Activated naive CD4-positive, alpha-beta T cell (primary cell): ENCODE data around the gene BMP5.

ENCODE experiments used
- DNase-seq, 4 experiments: peaks; one replicate each; lab custom pipeline; 2025; lab: John Stamatoyannopoulos, UW

Gene BMP5

DNA sequence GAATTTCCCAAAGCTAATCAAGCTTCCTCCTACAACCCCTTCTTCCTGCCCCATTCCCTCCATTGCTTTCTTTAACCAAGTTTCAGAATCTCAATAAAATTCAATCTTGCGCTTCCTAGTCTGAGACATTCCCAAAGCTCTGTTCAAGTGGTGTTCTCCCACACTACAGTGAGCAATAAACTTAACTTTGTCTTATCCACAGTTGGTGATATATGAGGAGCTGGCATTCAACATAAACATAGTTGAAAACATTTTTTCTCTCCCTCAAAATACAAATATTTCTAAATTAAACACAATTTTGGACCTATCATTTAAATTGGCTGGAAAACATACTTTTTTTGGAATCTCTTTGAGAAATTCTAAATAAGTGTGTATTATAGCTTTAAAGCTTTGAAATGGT lies 166.7 kb downstream of the BMP5 start:
- no peak for DNase-seq

DNA sequence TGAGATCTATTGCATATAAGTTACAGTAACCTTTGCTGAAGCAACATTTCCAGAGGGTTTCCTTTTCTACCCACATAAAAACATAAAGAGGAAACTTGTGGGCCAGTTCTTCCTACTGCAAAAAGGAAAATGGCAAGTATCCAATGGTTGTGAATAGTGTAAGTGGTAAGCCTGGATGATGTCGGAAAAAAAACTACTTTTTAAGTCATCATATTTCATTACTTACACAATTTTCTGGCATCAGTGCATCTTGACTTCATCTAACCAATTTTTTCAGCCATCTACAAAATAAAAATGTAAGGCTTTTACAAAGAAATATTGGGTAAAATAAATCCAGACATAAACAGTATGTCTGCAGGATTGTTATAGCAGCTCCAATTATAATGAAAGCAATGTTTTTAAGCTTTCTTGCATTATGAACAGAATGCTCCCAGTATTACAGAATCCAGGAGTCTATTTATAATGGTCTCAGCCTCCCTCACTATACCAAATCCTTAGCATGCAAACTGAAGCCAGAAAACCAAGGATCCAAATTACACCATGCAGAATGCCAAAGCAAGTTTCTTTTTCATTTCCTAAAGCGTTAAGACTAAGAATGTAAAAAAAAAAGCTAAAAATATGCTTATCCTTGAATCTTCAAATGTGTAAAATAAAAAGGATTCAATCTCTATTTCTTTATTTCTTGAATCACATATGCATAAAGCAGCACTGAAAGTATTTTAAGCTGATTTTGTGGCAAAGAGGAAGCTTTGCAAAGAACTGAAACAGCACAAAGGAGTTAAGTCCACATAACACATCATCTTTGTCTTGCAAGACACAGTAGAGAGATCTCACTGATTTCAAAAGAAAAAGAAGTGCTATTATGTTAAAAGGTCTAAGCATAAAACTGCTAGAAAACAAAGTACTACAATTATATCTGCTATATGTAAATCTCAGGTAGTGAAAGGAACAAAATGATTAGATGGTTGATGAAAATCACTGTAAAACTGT lies 169.6 kb downstream of the BMP5 start:
- DNase-seq, result no peak

DNA sequence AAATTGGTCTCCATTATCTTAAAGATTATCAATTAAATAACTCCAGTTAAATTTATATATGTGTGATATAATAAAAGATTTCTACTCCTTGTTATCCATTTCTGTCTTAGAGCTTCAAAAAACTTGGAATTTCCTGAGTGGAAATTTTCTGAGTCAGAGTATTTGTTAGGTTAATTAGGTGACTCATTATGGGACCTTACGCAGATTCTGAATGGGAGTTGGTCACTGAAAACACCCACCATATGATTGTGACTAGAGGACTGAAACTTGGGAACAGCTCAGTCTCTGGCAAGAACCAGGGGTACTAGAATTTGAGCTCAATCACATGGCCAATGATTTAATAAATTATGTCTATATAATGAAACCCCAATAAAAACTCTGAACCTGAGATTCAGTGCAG lies 171.0 kb downstream of the BMP5 start:
- DNase-seq, result no peak
